Subcutaneous abdominal adipose tissue (tissue), 5 donors: ENCODE data around the gene POU6F1.

Experiments
- H3K27ac ChIP-seq: one replicate; pipeline ENCODE4 v1.7.0; 2013; ENCODE audit warnings: low read depth, mild to moderate bottlenecking, inconsistent platforms, low read length, moderate library complexity
- H3K27me3 ChIP-seq, 5 donors: one replicate each; pipeline ENCODE4 v1.7.0; 2013; ENCODE audit warnings: low read length in 5 of 5, inconsistent platforms in 1 of 5; ENCODE audit not compliant: control insufficient read depth in 5 of 5, insufficient read depth in 4 of 5
- H3K36me3 ChIP-seq, 5 donors: one replicate each; pipeline ENCODE4 v1.7.0; 2013; ENCODE audit warnings: low read length in 5 of 5; ENCODE audit not compliant: control insufficient read depth in 5 of 5, insufficient read depth in 5 of 5
- H3K4me1 ChIP-seq, 5 donors: one replicate each; pipeline ENCODE4 v1.7.0; 2013; ENCODE audit warnings: low read length in 5 of 5, mild to moderate bottlenecking in 3 of 5, moderate library complexity in 1 of 5; ENCODE audit not compliant: control insufficient read depth in 5 of 5, insufficient read depth in 5 of 5
- H3K4me3 ChIP-seq, 5 donors: one replicate each; pipeline ENCODE4 v1.7.0; 2013; ENCODE audit warnings: low read length in 5 of 5, low read depth in 1 of 5
- H3K9ac ChIP-seq, 5 donors: one replicate each; pipeline ENCODE4 v1.7.0; 2013; ENCODE audit warnings: low read length in 5 of 5, mild to moderate bottlenecking in 4 of 5, moderate library complexity in 3 of 5
- H3K9me3 ChIP-seq, 5 donors: one replicate each; pipeline ENCODE4 v1.7.0; 2013; ENCODE audit warnings: low read length in 5 of 5; ENCODE audit not compliant: control insufficient read depth in 5 of 5
- donor health status: healthy.
- donor health status: healthy.
- donor health status: healthy.
- donor health status: healthy.
- donor health status: healthy.

The POU6F1 gene

GRCh38 chr12:51174501-51174900 lies 43.4 kb downstream of the POU6F1 start:
- Histone ChIP-seq H3K36me3 (no peaks in the 10 kb centered on the region), H3K27me3 (peaks cover 0 to 3% (median 0%) of the 10 kb centered on the region in 5 donors), H3K27ac (no peak overlapping the region), H3K4me3 (no peak overlapping the region), H3K4me1 (peaks cover 10 to 25% (median 20%) of the 10 kb centered on the region in 5 donors), H3K9ac (no peak overlapping the region), H3K9me3 (no peaks in the 10 kb centered on the region)

DNA sequence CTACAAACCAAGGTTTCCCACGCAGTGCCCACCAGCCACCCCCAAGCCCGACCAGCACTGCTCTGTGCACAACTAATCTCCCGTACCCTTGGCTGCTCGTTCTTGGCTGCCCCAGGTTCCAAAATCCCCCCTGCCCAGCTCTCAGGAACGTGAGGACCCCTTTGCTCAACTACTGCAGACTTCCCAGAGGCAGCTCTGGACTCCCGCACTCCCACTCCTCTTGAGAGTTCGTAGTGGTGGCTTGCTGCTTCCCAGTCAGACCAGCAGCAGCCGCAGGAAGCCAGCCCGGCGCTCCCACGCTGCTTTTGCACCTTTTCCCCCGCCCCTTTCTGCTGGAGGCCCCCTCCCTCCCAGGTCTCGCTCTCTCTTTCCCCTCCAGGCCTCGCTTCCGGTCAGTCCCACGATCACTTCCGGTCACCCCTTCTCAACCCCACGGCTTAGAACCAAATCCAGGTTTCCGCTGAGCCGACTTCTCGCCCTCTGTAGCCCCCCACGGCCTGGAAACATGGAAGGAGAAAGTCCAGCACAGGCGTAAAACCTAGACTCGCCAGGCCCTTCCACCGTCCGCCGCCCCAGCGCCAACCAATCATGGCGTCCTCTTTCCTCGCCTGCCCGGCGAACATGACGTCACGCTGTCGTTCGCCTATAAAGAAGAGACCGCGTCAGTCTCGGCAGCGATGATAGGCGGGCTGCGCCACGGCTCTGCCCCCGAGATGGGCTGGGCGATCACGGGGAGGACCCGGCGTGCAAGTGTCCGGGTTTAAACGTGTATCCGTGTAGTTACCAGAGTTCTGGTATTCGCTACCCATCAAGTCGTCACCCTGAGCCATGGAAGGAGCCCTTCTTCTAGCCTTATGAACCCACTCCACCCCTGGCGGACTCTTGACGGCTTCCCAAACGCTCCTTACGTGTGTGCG lies 45.1 kb downstream of the POU6F1 start, which contains the start of gene TFCP2:
TFCP2 (minus strand) TSS at position 621 of the 917 bp plus-strand sequence. CDS start 713 bp downstream, outside the sequence.
- H3K36me3 ChIP-seq, result no peaks in the 10 kb centered on the region
- H3K9ac ChIP-seq, result peak within 1 kb of the TSS; percentile 86 to 99 (median 97)
- peak within 1 kb of the TSS; percentile 99 for H3K27ac ChIP-seq
- H3K9me3 ChIP-seq, result no peaks in the 10 kb centered on the region
- H3K27me3 ChIP-seq, result peaks cover 0 to 3% (median 0%) of the 10 kb centered on the region in 5 donors
- H3K4me1 ChIP-seq, result peaks cover 10 to 25% (median 20%) of the 10 kb centered on the region in 5 donors
- H3K4me3 ChIP-seq, result peak within 1 kb of the TSS; percentile 84 to 99 (median 96)

GRCh38 chr12:51171884-51172514 lies 45.9 kb downstream of the POU6F1 start:
- Histone ChIP-seq H3K27me3 (peaks cover 0 to 3% (median 0%) of the 10 kb centered on the region in 5 donors), H3K9ac (peak overlapping the region; percentile 86 to 99 (median 97)), H3K27ac (peak overlapping the region; percentile 99), H3K4me1 (peaks cover 10 to 25% (median 20%) of the 10 kb centered on the region in 5 donors), H3K4me3 (peak overlapping the region; percentile 84 to 99 (median 96)), H3K9me3 (no peaks in the 10 kb centered on the region), H3K36me3 (no peaks in the 10 kb centered on the region)

DNA sequence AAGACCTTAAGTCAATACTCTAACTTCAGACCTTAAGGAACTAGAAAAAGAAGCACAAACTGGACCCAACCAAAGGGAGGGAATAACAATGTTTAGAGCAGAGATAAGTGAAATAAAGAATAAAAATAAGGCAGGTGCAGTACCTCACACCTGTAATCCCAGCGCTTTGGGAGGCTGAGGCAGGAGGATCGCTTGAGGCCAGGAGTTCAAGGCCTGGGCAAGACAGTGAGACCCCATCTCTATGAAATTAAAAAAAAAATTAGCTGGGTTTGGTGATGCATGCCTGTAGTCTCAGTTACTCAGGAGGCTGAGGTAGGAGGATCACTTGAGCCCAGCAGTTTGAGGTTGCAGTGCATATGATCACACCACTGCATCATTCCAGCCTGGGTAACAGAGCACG lies 54.1 kb downstream of the POU6F1 start:
- Histone ChIP-seq H3K9ac (no peak overlapping the region), H3K4me3 (no peak overlapping the region), H3K4me1 (peaks cover 2 to 10% (median 8%) of the 10 kb centered on the region in 5 donors), H3K36me3 (no peaks in the 10 kb centered on the region), H3K9me3 (no peaks in the 10 kb centered on the region), H3K27ac (no peak overlapping the region), H3K27me3 (no peaks in the 10 kb centered on the region)

- Histone ChIP-seq H3K4me1 (peaks cover 2 to 10% (median 8%) of the 10 kb centered on the region in 5 donors), H3K27me3 (no peaks in the 10 kb centered on the region), H3K9me3 (no peaks in the 10 kb centered on the region), H3K27ac (no peak overlapping the region), H3K4me3 (no peak overlapping the region), H3K9ac (no peak overlapping the region), H3K36me3 (no peaks in the 10 kb centered on the region)
These were observed 55.6 kb downstream of the POU6F1 start for GRCh38 chr12:51162217-51162616.

GRCh38 chr12:51160814-51161459 lies 56.9 kb downstream of the POU6F1 start:
- Histone ChIP-seq H3K4me3 (peak overlapping the region in 4 of 5 donors; percentile 12 to 47 (median 28)), H3K9ac (no peak overlapping the region), H3K27ac (peak overlapping the region; percentile 50)

GRCh38 chr12:51156245-51156765 lies 61.6 kb downstream of the POU6F1 start:
- no peak overlapping the region for H3K9ac ChIP-seq
- no peak overlapping the region for H3K27ac ChIP-seq
- no peaks in the 10 kb centered on the region for H3K27me3 ChIP-seq
- no peaks in the 10 kb centered on the region for H3K9me3 ChIP-seq
- no peaks in the 10 kb centered on the region for H3K36me3 ChIP-seq
- peaks cover 2 to 10% (median 8%) of the 10 kb centered on the region in 5 donors for H3K4me1 ChIP-seq
- H3K4me3 ChIP-seq, result no peak overlapping the region

More at GRCh38 chr12:51160814-51161459, 56.9 kb downstream of the POU6F1 start:
- Histone ChIP-seq H3K27me3 (no peaks in the 10 kb centered on the region), H3K36me3 (no peaks in the 10 kb centered on the region), H3K4me1 (peaks cover 2 to 10% (median 8%) of the 10 kb centered on the region in 5 donors), H3K9me3 (no peaks in the 10 kb centered on the region)

GRCh38 chr12:51152953-51153352 lies 64.9 kb downstream of the POU6F1 start:
- Histone ChIP-seq H3K27ac (no peak overlapping the region), H3K9ac (no peak overlapping the region), H3K36me3 (no peaks in the 10 kb centered on the region), H3K9me3 (no peaks in the 10 kb centered on the region), H3K4me1 (no peaks in the 10 kb centered on the region), H3K27me3 (no peaks in the 10 kb centered on the region), H3K4me3 (no peak overlapping the region)

DNA sequence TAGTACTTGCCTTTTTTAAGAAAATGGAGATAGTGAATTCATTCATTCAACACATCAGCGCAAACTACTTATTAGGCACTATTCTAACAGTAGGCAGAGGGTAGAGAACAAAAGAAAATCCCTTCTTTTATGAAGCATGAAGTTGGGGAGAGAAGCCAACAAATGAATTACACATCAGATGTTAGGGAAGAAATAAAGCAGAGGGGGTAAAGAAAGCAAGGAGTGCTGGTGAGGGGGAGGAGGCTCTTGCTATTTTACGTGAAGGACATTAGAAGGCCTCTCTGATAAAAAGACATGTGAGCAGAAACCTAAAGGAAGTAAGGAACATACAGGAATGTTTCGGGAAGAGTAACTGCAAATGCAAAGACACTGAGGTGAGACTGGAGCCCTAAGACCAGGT lies 67.1 kb downstream of the POU6F1 start:
- Histone ChIP-seq H3K27ac (no peak overlapping the region), H3K9ac (no peak overlapping the region), H3K4me3 (no peak overlapping the region), H3K9me3 (no peaks in the 10 kb centered on the region), H3K4me1 (no peaks in the 10 kb centered on the region), H3K27me3 (no peaks in the 10 kb centered on the region), H3K36me3 (no peaks in the 10 kb centered on the region)
